Breast epithelium (tissue), 4 donors: Measurements from ENCODE around the gene MED31. TPM values are rescaled to one million over a fixed set of nuclear protein-coding genes. Genes with fewer than 3 reads are reported as not detected.

ENCODE experiments used
- DNase-seq, 2 donors: peaks; one replicate each; pipeline ENCODE4 v3.0.0-alpha.2; 2019; ENCODE audit warnings: low spot score in 2 of 2
- H3K27ac ChIP-seq, 2 donors: fragments of 200-600 bp; sonication (generic) in 1 of 2; one replicate each; pipeline ENCODE4 v1.5.1; 2016 to 2019; ENCODE audit warnings: mild to moderate bottlenecking in 1 of 2
- H3K27me3 ChIP-seq, 2 donors: fragments of 200-600 bp; sonication (generic) in 1 of 2; one replicate each; pipeline versions ENCODE4 v1.5.1 to v1.6.0; 2017 to 2019; ENCODE audit warnings: control low read depth in 1 of 2, mild to moderate bottlenecking in 1 of 2
- H3K36me3 ChIP-seq: fragments of 200-600 bp; one replicate; pipeline ENCODE4 v1.5.1; 2019
- H3K4me1 ChIP-seq, 2 donors: fragments of 200-600 bp; sonication (generic); one replicate each; pipeline ENCODE4 v1.5.1; 2016 to 2019; ENCODE audit warnings: control low read depth in 1 of 2
- H3K4me3 ChIP-seq, 3 donors: fragments of 200-600 bp; sonication (generic); 1 replicate in 2 of 3; 2 replicates in 1 of 3; pipeline ENCODE4 v1.5.1; 2016 to 2019; ENCODE audit warnings: mild to moderate bottlenecking in 3 of 3, moderate library complexity in 2 of 3
- H3K9me3 ChIP-seq, 2 donors: fragments of 200-600 bp; sonication (generic) in 1 of 2; one replicate each; pipeline ENCODE4 v1.5.1; 2016 to 2019; ENCODE audit warnings: control low read depth in 1 of 2
- POLR2A ChIP-seq: fragments of 450-650 bp; IDR thresholded peaks from one replicate; pipeline ENCODE4 v1.6.1; 2016; ENCODE audit warnings: antibody characterized with exemption, mild to moderate bottlenecking, moderate library complexity
- POLR2AphosphoS5 ChIP-seq, 3 donors: sonication (generic); formaldehyde crosslinking; IDR thresholded peaks; one replicate each; pipeline ENCODE4 v1.6.1; 2017; ENCODE audit warnings: antibody characterized with exemption in 3 of 3
- intact Hi-C: fragments of 100-400 bp; cut with DNase I; formaldehyde crosslinking; loops from one replicate; pipeline ENCODE4 v1.15.1; 2023; ENCODE audit warnings: low total_unique reads
- total RNA-seq, 3 donors: library from RNA; depleted of rRNA; stranded (reverse); fragments of >200 nt; gene quantifications; one replicate each; pipeline ENCODE4 v1.1.0, GENCODE V29; 2016
- TF ChIP-seq, protein P1 (sequence below), 3 donors: fragments of 450-650 bp; IDR thresholded peaks; one replicate each; pipeline ENCODE4 v1.5.1; 2016 to 2017; ENCODE audit warnings: antibody characterized with exemption in 3 of 3, mild to moderate bottlenecking in 3 of 3, moderate library complexity in 3 of 3

Gene MED31
- total RNA-seq, 3 donors from 2014 or later: 5.4 to 13.4 (median 12.9) TPM

DNA sequence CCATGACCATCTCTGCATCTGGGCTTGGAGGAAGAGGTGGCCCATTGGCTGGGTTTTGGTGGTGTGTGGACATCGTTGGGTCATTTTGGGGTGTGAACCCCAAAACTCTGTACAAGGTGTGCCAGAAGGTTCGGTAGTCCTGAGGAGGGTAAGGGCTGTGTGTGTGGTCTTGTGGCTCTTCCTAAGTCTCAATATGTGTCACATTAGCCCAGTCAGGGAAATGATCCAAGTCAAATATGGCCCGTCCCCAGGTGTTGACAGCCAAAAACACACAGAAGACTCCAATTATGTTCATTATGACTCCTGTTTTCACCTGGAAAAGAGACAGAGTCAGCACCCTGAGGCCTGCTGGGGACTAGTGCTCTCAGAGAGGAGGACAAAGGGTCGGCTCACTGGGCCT, 34.6 kb upstream of the MED31 start:
- Histone ChIP-seq H3K27ac (no peak overlapping the region), H3K9me3 (no peaks in the 10 kb centered on the region), H3K4me3 (no peak overlapping the region), H3K36me3 (no peaks in the 10 kb centered on the region), H3K4me1 (no peaks in the 10 kb centered on the region), H3K27me3 (no peaks in the 10 kb centered on the region)
- intact Hi-C loops: no loop called here
- DNase-seq: no peak
- TF ChIP-seq POLR2A: no peak
- no peak for TF ChIP-seq POLR2AphosphoS5 (IDR thresholded peaks at IDR 0.05)
- TF ChIP-seq, protein P1, sequence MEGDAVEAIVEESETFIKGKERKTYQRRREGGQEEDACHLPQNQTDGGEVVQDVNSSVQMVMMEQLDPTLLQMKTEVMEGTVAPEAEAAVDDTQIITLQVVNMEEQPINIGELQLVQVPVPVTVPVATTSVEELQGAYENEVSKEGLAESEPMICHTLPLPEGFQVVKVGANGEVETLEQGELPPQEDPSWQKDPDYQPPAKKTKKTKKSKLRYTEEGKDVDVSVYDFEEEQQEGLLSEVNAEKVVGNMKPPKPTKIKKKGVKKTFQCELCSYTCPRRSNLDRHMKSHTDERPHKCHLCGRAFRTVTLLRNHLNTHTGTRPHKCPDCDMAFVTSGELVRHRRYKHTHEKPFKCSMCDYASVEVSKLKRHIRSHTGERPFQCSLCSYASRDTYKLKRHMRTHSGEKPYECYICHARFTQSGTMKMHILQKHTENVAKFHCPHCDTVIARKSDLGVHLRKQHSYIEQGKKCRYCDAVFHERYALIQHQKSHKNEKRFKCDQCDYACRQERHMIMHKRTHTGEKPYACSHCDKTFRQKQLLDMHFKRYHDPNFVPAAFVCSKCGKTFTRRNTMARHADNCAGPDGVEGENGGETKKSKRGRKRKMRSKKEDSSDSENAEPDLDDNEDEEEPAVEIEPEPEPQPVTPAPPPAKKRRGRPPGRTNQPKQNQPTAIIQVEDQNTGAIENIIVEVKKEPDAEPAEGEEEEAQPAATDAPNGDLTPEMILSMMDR (IDR thresholded peaks at IDR 0.05): no peak

DNA sequence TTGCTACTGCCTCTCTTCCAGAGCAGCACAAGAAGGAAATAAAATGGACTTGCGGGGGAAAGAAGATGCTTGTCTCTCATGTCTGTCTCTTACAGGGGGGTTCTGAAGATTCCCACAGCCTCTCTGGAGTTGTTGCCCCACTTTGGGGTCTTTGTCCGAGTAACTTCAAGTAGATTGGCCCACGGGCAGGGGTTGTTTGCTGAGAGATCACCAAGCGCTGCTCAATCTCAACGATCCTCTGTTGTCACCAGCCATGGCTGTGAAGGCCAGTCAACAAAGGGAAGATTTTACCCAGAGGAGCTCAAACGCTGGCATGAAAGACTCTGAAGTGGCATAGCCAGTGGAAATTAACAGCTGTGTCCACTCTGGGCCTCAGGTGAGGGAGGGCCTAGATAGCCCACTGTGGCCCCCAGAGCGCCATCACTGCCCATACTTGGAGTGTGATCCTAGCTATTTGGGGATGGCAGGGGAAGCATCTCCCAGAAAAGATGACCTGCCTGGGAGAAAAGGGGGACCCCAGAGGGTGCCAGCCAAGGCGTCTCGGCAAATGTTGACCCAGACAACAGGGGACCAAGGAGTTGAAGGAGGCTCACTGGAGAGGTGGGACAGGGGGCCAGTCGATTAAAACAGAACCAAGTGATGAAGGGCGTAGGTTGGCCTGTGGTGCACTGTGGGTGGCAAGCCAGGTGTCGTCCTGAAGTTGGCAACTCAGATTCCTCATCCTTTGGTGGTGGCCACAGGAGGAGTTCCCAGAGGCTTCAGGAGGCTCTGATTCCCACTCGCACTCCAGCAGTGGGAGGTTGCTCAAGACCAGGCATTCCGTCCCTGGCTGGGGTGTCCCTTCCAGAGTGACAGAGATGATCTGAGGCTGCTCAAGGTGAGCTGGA, 33.7 kb upstream of the MED31 start:
- H3K4me1 ChIP-seq: no peaks in the 10 kb centered on the region
- H3K9me3 ChIP-seq: no peaks in the 10 kb centered on the region
- intact Hi-C loops: no loop called here
- H3K4me3 ChIP-seq: no peak overlapping the region
- TF ChIP-seq POLR2A: no peak
- TF ChIP-seq, protein P1 (IDR thresholded peaks at IDR 0.05): no peak
- no peak for TF ChIP-seq POLR2AphosphoS5 (IDR thresholded peaks at IDR 0.05)
- DNase-seq: no peak
- H3K27ac ChIP-seq: no peak overlapping the region
- H3K36me3 ChIP-seq: no peaks in the 10 kb centered on the region
- H3K27me3 ChIP-seq: no peaks in the 10 kb centered on the region

DNA sequence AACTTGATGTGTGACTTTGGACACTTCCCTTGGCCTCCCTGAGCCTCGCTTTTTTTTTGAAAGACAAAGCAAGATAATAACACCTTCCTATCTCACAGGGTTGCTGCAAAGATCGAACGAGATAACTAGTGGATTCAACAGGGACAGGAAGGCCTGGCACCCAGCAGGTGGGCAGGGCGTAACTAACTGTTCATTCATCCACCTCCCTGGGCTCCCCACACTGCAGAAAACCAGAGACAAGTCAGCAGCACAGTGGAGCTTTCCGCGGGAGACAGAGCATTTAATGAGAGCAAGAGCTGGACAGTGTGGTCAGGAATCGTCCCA, 33.0 kb upstream of the MED31 start:
- H3K36me3 ChIP-seq: no peaks in the 10 kb centered on the region
- DNase-seq: no peak
- no peaks in the 10 kb centered on the region for H3K4me1 ChIP-seq
- no peaks in the 10 kb centered on the region for H3K9me3 ChIP-seq
- no peak overlapping the region for H3K4me3 ChIP-seq
- TF ChIP-seq, protein P1 (IDR thresholded peaks at IDR 0.05): no peak
- TF ChIP-seq POLR2AphosphoS5 (IDR thresholded peaks at IDR 0.05): no peak
- no peak for TF ChIP-seq POLR2A
- H3K27ac ChIP-seq: no peak overlapping the region
- H3K27me3 ChIP-seq: no peaks in the 10 kb centered on the region
- intact Hi-C loops: no loop called here

DNA sequence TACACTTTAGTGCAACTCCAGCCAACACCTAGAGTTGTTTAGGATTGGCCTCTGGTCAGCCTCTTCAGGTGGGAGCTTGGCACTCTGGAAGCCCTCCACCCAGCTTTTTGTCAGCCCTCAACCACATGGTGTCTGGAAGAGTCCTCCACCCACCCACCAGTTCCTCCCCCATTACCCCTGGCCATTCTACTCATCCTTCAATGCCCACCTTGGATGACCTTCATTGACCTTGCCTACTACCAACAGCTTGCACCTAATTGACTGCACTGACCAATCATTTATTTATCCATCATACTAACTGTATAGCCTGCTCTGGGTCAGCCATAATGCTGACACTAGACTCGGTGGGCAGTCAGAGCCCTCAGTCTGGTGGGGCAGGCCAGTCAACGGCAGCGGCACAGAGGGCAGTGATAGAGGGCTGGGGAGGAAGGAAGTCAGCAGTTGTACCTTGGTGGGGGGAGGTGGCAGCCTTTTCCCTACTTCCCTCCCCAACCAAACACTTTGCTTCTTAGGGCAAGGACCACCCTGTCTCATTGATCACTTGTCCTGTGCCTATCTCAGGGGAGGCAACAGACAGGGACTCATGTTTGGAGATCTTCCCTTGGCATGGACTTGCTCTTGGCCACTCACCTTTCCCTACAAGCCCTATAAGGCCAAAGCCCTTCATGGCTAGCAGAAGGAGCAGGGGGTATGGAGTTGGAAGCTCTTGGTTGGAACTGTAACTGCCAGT, 32.5 kb upstream of the MED31 start:
- Histone ChIP-seq H3K4me1 (no peaks in the 10 kb centered on the region), H3K4me3 (no peak overlapping the region), H3K9me3 (no peaks in the 10 kb centered on the region), H3K36me3 (no peaks in the 10 kb centered on the region), H3K27ac (no peak overlapping the region), H3K27me3 (no peaks in the 10 kb centered on the region)
- intact Hi-C loops: no loop called here
- no peak for DNase-seq
- TF ChIP-seq, protein P1 (IDR thresholded peaks at IDR 0.05): no peak
- no peak for TF ChIP-seq POLR2AphosphoS5 (IDR thresholded peaks at IDR 0.05)
- no peak for TF ChIP-seq POLR2A

DNA sequence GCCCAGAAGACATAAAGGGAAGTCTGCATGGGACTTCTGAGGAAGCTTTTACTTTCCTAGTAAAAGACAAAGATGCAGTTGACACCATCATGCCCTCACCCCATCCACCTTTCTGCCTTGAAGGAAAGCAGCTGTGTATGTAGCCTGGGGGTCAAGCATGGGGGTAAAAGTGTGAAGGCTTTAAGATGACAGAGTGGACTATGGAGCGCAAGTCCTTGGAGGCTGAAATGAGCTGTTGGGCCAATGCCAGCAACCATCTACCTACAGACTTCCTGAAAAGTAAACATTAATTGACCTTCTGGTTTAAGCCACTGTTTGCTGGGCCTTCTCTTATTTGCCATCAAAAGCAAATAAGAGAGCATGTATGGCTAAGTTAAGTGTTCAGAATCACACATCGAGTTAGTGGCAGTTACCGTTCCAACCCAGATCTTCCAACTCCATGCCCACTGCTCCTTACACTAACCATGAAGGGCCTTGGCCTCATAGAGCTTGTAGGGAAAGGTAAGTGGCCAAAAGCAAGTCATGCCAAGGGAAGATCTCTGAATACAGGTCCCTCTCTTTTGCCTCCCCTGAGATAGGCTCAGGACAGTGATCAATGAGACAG, 31.8 kb upstream of the MED31 start:
- Histone ChIP-seq H3K27me3 (no peaks in the 10 kb centered on the region), H3K27ac (no peak overlapping the region), H3K4me1 (no peaks in the 10 kb centered on the region), H3K4me3 (no peak overlapping the region), H3K9me3 (no peaks in the 10 kb centered on the region), H3K36me3 (no peaks in the 10 kb centered on the region)
- TF ChIP-seq POLR2A (no peak), POLR2AphosphoS5 (IDR thresholded peaks at IDR 0.05) (no peak)
- TF ChIP-seq, protein P1 (IDR thresholded peaks at IDR 0.05): no peak
- DNase-seq: no peak
- intact Hi-C loops: no loop called here
